GM12873 (cell line): ENCODE data around the gene MUC13.

Experiments used
- TF ChIP-seq, protein P1 (sequence below): IDR thresholded peaks from 2 replicates; pipeline ENCODE4 v1.5.1; 2012; ENCODE audit warnings: low read depth, mild to moderate bottlenecking, moderate library complexity, low read length, control low read depth; ENCODE audit not compliant: insufficient read depth; ENCODE audit errors: missing control alignments

MUC13 gene

DNA sequence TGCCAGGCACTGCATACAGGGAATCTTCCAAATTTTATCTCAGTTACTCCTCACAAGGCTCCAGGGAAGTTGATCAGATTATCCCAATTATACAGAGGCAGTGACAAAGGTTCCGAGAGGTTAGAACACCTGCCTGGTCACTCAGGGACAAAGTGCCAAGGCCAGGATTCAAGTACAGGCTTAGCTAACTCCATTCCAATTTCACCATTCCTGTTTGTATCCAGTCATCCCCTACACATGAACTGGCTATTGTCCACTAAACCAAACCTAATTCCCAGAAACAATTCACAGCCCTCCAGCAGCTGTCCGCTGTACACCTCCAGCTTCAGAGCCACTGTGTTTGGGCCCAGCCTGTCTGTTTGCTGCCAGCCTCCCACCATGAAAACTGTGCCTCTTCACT is 16.0 kb downstream of the MUC13 start:
- TF ChIP-seq, protein P1, sequence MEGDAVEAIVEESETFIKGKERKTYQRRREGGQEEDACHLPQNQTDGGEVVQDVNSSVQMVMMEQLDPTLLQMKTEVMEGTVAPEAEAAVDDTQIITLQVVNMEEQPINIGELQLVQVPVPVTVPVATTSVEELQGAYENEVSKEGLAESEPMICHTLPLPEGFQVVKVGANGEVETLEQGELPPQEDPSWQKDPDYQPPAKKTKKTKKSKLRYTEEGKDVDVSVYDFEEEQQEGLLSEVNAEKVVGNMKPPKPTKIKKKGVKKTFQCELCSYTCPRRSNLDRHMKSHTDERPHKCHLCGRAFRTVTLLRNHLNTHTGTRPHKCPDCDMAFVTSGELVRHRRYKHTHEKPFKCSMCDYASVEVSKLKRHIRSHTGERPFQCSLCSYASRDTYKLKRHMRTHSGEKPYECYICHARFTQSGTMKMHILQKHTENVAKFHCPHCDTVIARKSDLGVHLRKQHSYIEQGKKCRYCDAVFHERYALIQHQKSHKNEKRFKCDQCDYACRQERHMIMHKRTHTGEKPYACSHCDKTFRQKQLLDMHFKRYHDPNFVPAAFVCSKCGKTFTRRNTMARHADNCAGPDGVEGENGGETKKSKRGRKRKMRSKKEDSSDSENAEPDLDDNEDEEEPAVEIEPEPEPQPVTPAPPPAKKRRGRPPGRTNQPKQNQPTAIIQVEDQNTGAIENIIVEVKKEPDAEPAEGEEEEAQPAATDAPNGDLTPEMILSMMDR, result no peak

DNA sequence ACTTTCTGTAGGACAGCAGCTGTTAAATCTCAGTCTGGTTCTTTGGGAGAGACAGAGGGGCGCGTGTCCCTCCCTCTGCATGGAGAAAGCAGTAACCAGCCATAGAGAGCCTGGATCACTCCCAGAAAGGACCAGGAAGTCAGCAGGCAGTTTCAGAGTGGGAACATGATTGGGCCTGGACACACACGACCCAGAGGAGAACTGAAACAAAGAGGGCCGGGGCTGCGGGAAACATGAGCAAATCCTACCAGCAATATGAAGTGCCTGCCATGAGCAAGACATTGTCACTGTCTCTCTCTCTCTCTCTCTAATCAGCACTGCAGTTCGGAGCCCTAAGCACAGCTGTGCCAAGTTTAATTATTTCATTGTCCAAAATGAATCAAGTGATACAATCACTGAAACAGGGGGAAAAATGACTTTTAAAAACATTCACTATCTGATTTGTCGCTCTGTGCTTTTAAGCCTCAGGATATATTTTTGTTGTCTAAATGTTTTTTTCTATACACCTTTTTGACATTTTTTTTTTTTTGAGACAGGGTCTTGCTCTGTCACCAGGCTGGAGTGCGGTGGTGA is 17.6 kb downstream of the MUC13 start:
- TF ChIP-seq, protein P1, result no peak

DNA sequence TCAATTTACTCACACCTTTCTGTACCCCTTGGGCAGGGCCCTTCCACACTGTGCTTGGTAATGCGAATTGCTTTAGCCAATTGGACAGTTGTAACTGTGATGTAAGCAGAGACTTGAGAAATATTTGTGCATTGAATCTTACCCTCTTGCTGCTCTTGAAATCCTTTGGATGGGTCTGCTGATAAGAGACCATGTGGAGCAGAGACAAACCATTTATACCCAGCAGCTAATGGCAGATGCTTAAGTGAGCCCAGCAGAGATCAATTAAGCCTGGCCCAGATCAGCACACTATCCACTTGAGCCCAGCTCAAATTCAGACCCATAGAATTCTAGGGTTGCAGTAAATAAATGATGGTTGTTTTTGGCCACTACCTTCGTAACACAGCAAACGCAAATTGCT is 19.3 kb downstream of the MUC13 start:
- TF ChIP-seq, protein P1, result no peak

DNA sequence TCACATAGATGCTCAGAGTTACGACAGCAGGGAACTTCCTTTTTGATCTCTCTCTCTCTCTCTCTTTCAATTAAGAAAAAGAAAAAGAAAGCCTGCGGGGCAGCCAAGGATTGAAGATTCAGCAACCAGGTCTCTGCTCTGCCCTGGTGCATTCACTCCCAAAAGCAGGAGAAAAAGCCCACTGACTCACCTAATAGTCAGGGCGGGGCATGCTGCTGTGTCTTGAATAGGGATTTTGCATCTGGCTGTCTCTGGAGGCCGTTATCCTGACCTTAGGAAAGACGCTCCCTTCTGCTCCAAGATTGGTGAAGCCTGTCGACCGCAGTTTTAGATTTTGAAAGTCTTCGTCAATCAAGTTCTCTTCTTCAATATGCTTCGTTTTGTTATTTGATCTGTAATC is 26.6 kb downstream of the MUC13 start:
- TF ChIP-seq, protein P1, result no peak

DNA sequence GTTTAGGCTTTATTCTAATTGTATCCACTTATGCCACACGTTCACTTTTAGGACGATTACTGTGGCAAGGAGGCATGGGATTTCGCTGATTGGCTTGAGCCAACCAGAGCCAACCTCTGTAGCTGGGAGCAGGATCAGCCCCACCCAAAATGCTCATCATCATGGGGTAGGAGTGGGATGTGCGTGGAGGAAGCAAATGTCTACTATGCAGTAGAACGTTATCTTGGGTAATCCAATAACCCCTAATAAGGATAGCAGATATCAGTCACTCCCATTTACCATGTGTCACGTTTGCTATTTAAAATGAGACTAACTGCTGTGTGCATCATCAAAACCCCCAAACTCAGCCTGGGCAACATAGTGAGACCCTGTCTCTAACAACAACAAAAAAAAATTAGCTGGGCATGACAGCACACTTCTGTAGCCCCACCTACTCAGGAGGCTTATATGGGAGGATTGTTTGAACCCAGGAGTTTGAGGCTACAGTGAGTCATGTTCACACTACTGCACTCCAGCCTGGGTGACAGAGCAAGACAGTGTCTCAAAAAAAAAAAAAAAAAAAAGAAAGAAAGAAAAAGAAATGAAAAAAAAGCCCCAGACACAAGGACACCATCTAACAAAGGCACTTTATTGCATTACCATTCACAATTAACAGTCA is 29.6 kb downstream of the MUC13 start:
- TF ChIP-seq, protein P1, result no peak

DNA sequence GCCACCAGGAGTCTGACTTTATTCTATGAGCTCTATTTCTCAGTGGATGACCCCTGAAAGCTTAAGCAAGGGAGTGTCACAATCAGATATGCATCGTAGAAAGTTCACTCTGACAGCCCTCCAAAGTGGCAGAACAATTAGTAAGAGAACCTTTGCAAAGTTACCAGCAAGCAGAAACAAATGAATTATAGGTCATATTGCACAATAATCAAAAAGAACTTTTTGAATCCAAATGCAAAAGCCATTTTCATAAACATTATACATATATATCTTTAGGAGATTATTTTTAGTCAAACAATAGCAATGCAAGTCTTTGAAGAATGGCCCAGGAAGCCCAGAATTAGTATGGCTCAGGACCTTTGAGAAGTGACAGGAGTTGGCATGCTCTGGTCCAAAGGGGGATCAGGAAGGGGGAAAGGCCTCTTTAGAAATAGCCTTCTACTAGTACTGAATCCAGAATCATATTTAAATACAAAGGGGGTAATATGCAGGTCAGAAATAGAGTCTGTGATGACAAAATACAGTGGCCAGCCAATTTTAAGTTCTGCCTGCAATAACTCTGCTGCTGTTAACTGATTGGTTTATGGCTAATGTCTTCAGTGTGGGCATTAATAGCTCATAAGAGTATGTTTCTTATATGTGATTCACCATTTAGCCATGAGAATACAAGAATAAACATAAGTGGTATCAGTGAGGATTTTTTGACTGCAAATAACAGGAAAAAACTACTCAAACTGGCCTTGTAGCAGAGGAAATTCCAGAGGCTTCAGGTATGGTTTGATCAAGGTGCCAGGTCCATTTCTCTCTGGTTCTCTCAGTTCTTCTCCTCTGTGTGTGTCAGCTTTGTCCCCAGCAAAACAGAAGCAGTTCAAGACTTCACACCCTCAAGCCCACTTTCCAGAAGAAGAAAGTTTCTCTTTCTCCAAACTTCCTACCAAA is 30.4 kb downstream of the MUC13 start:
- TF ChIP-seq, protein P1, result no peak

DNA sequence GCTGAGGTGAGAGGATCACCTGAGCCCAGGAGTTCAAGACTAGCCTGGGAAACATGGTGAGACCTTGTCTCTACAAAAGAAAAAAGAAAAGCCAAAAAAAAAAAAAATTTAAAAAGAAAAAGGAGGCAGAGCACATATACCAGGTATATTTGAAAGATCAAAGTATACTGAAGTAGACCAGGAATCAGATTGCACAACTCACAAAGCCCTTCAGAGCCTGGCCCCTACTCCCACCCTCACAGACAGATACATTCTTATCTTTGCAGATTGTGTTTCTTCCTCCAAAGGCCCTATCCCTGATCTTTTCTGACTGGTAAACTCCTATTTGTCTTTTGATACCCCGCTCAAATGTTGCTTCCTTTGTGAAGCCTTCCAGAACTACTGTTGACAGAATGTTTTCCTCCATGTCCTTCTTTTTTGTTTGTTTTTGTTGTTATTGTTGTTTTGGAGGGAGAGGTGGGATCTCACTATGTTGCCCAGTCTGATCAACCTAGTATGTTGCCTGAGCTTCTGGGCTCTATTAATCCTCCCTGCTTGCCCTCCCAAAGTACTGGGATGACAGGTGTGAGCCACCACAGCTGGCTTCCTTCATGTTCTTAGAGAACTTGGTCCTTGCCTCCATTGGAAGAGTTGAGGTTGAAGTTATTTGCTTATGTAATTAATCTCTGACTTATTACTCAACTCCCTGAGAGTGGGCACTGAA is 37.6 kb downstream of the MUC13 start:
- TF ChIP-seq, protein P1, result no peak
